Activated T-helper 17 cell treated with anti-CD3 and anti-CD28 coated beads, Interleukin-2, amount 50 U/mL, for 72 hours (primary cell): Measurements from ENCODE around the gene TEX19. TPM values are rescaled to one million over a fixed set of nuclear protein-coding genes. Genes with fewer than 3 reads are reported as not detected.
"Not testable (repeated sequence)": the region's sequence is repeated elsewhere in the genome, so short reads cannot be mapped to it uniquely, and the experiment has no call there.

Experiments
- ATAC-seq: fragments of 150-1000 bp; cut with Tn5 transposase; replicated peaks from 2 replicates; pipeline ENCODE4 v1.10.0; 2021; ENCODE audit warnings: mild to moderate bottlenecking, moderate library complexity
- H3K27ac Mint-ChIP-seq: one replicate; pipeline ENCODE4 v1.8.0; 2022; ENCODE audit warnings: mixed read lengths
- H3K27me3 Mint-ChIP-seq: one replicate; pipeline ENCODE4 v1.8.0; 2022; ENCODE audit warnings: mixed read lengths
- H3K36me3 Mint-ChIP-seq: one replicate; pipeline ENCODE4 v1.8.0; 2022; ENCODE audit warnings: low read depth, mild to moderate bottlenecking, mixed read lengths
- H3K4me1 Mint-ChIP-seq: one replicate; pipeline ENCODE4 v1.8.0; 2022; ENCODE audit warnings: mixed read lengths
- H3K4me3 Mint-ChIP-seq: one replicate; pipeline ENCODE4 v1.8.0; 2022; ENCODE audit warnings: mild to moderate bottlenecking, mixed read lengths
- H3K9me3 Mint-ChIP-seq: one replicate; pipeline ENCODE4 v1.8.0; 2022; ENCODE audit warnings: mixed read lengths
- total RNA-seq, 2 donors: library from RNA; stranded (reverse); gene quantifications; one replicate each; pipeline ENCODE4 v1.2.3, GENCODE V29; 2022

The TEX19 gene
- total RNA-seq, 2 donors from 2014 or later, result 0.28 TPM; not detected in 1

GRCh38 chr17:82403662-82404660, 44.9 kb downstream of the TEX19 start:
- H3K27me3 Mint-ChIP-seq, result no peaks in the 10 kb centered on the region
- no peaks in the 10 kb centered on the region for H3K9me3 Mint-ChIP-seq
- H3K27ac Mint-ChIP-seq, result no peak overlapping the region
- peak; percentile 31 for ATAC-seq
- peaks cover 6% of the 10 kb centered on the region for H3K4me1 Mint-ChIP-seq
- no peak overlapping the region for H3K4me3 Mint-ChIP-seq
- H3K36me3 Mint-ChIP-seq, result peaks cover 42% of the 10 kb centered on the region

GRCh38 chr17:82405051-82405450, 46.0 kb downstream of the TEX19 start:
- Mint-ChIP-seq H3K4me1 (peaks cover 6% of the 10 kb centered on the region), H3K36me3 (peaks cover 48% of the 10 kb centered on the region), H3K4me3 (no peak overlapping the region), H3K9me3 (no peaks in the 10 kb centered on the region), H3K27ac (no peak overlapping the region), H3K27me3 (no peaks in the 10 kb centered on the region)
- ATAC-seq, result no peak

GRCh38 chr17:82406131-82406671, 47.2 kb downstream of the TEX19 start:
- no peak overlapping the region for H3K4me3 Mint-ChIP-seq
- H3K27me3 Mint-ChIP-seq, result no peaks in the 10 kb centered on the region
- H3K36me3 Mint-ChIP-seq, result peaks cover 43% of the 10 kb centered on the region
- no peaks in the 10 kb centered on the region for H3K9me3 Mint-ChIP-seq
- no peak for ATAC-seq
- no peaks in the 10 kb centered on the region for H3K4me1 Mint-ChIP-seq
- H3K27ac Mint-ChIP-seq, result no peak overlapping the region

- no peaks in the 10 kb centered on the region for H3K9me3 Mint-ChIP-seq
- H3K4me1 Mint-ChIP-seq, result no peaks in the 10 kb centered on the region
- no peaks in the 10 kb centered on the region for H3K27me3 Mint-ChIP-seq
- no peak for ATAC-seq
- H3K4me3 Mint-ChIP-seq, result no peak overlapping the region
- no peak overlapping the region for H3K27ac Mint-ChIP-seq
- peaks cover 36% of the 10 kb centered on the region for H3K36me3 Mint-ChIP-seq
Measured at GRCh38 chr17:82407255-82407654, 48.2 kb downstream of the TEX19 start.

GRCh38 chr17:82408288-82408937, 49.4 kb downstream of the TEX19 start:
- Mint-ChIP-seq H3K4me3 (no peak overlapping the region), H3K36me3 (peaks cover 32% of the 10 kb centered on the region), H3K4me1 (no peaks in the 10 kb centered on the region), H3K27me3 (no peaks in the 10 kb centered on the region), H3K27ac (no peak overlapping the region), H3K9me3 (no peaks in the 10 kb centered on the region)
- no peak for ATAC-seq

- no peak overlapping the region for H3K27ac Mint-ChIP-seq
- H3K4me3 Mint-ChIP-seq, result no peak overlapping the region
- ATAC-seq, result no peak
- H3K36me3 Mint-ChIP-seq, result peaks cover 32% of the 10 kb centered on the region
- no peaks in the 10 kb centered on the region for H3K27me3 Mint-ChIP-seq
- H3K4me1 Mint-ChIP-seq, result no peaks in the 10 kb centered on the region
- no peaks in the 10 kb centered on the region for H3K9me3 Mint-ChIP-seq
Measured at GRCh38 chr17:82408938-82409318, 49.9 kb downstream of the TEX19 start.

- no peaks in the 10 kb centered on the region for H3K27me3 Mint-ChIP-seq
- no peaks in the 10 kb centered on the region for H3K9me3 Mint-ChIP-seq
- H3K4me3 Mint-ChIP-seq, result no peak overlapping the region
- H3K36me3 Mint-ChIP-seq, result peaks cover 37% of the 10 kb centered on the region
- H3K27ac Mint-ChIP-seq, result no peak overlapping the region
- peaks cover 5% of the 10 kb centered on the region for H3K4me1 Mint-ChIP-seq
- no peak for ATAC-seq
Measured at GRCh38 chr17:82410014-82410716, 51.1 kb downstream of the TEX19 start.

GRCh38 chr17:82411396-82412053, 52.5 kb downstream of the TEX19 start:
- Mint-ChIP-seq H3K36me3 (peaks cover 33% of the 10 kb centered on the region), H3K9me3 (no peaks in the 10 kb centered on the region), H3K4me3 (no peak overlapping the region), H3K27ac (no peak overlapping the region), H3K4me1 (peaks cover 5% of the 10 kb centered on the region), H3K27me3 (no peaks in the 10 kb centered on the region)
- no peak for ATAC-seq

GRCh38 chr17:82412081-82412480, 53.0 kb downstream of the TEX19 start:
- not testable (repeated sequence) for H3K27me3 Mint-ChIP-seq, H3K27ac Mint-ChIP-seq, ATAC-seq, H3K9me3 Mint-ChIP-seq, H3K4me1 Mint-ChIP-seq, H3K4me3 Mint-ChIP-seq
- peaks cover 33% of the 10 kb centered on the region for H3K36me3 Mint-ChIP-seq

GRCh38 chr17:82412535-82413520, 53.8 kb downstream of the TEX19 start:
- no peaks in the 10 kb centered on the region for H3K27me3 Mint-ChIP-seq
- peaks cover 27% of the 10 kb centered on the region for H3K36me3 Mint-ChIP-seq
- no peak overlapping the region for H3K27ac Mint-ChIP-seq
- H3K9me3 Mint-ChIP-seq, result no peaks in the 10 kb centered on the region
- peaks cover 5% of the 10 kb centered on the region for H3K4me1 Mint-ChIP-seq
- no peak for ATAC-seq
- no peak overlapping the region for H3K4me3 Mint-ChIP-seq
